ENCODE results near the gene THBS4. TPM values are rescaled to one million over a fixed set of nuclear protein-coding genes. Genes with fewer than 3 reads are reported as not detected.

THBS4 gene
- total RNA-seq, 3 donors from 2014 or later (not counting 1 experiment from before 2014, with no cell fraction given) = 0.32 to 0.61 (median 0.48) TPM

DNA sequence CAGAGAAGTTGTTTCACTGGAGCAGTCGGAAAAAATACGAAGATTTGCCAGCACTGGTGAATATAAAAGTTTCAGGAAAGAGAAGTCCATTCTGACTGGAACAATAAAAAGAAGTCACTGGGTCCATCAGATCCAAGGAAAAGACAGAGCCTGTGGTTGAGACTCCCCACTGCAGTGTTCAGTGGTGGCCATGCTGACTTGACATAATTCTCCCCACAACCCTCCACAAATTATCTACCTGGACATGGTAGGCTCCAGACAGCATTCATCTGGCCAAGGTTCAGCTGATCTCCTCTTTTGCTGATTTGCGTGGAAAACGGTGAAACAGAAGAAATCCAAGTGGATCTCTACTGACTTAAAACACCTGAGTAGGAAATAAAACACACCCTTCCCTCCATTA, 8.0 kb downstream of the THBS4 start:
- Mint-ChIP-seq H3K36me3 (no peaks in the 10 kb centered on the region), H3K27me3 (ENCODE audit: low read depth in 2 of 2) (peaks cover 32 to 76% of the 10 kb centered on the region in 2 donors), H3K4me3 (no peak overlapping the region), H3K27ac (no peak overlapping the region), H3K9me3 (no peaks in the 10 kb centered on the region), H3K4me1 (no peaks in the 10 kb centered on the region)
- H3K9me3 ChIP-seq (ENCODE audit: control insufficient read depth, insufficient read depth, low read length) = no peaks in the 10 kb centered on the region
- no peaks in the 10 kb centered on the region for H3K36me3 ChIP-seq (ENCODE audit: control insufficient read depth, insufficient read depth, low read length)
- ATAC-seq (no peak), DNase-seq (no peak)
- intact Hi-C loops (cut with micrococcal nuclease) = no loop called here
- H3K4me1 ChIP-seq (ENCODE audit: control insufficient read depth, insufficient read depth, low read length) = no peaks in the 10 kb centered on the region
- no peak overlapping the region for H3K27ac ChIP-seq (ENCODE audit: low read length)
- no peak for TF ChIP-seq CTCF (IDR thresholded peaks at IDR 0.05)
- peaks cover 6% of the 10 kb centered on the region for H3K27me3 ChIP-seq (ENCODE audit: control insufficient read depth, insufficient read depth, low read length)
- WGBS (ENCODE audit: insufficient coverage) = 90% methylated on average over 4 of the region's 4 CpGs
- no peak overlapping the region for H3K4me3 ChIP-seq (ENCODE audit: low read length)

GRCh38 chr5:80048084-80048780, 13.1 kb downstream of the THBS4 start:
- no peak overlapping the region for H3K4me3 ChIP-seq (ENCODE audit: low read length)
- no peak for TF ChIP-seq CTCF (IDR thresholded peaks at IDR 0.05)
- no peaks in the 10 kb centered on the region for H3K9me3 ChIP-seq (ENCODE audit: control insufficient read depth, insufficient read depth, low read length)
- Mint-ChIP-seq H3K4me3 (no peak overlapping the region), H3K9me3 (no peaks in the 10 kb centered on the region), H3K4me1 (no peaks in the 10 kb centered on the region), H3K36me3 (no peaks in the 10 kb centered on the region), H3K27me3 (ENCODE audit: low read depth in 2 of 2) (peaks cover 26 to 47% of the 10 kb centered on the region in 2 donors), H3K27ac (no peak overlapping the region)
- DNase-seq (no peak), ATAC-seq (no peak)
- no peaks in the 10 kb centered on the region for H3K36me3 ChIP-seq (ENCODE audit: control insufficient read depth, insufficient read depth, low read length)
- H3K27me3 ChIP-seq (ENCODE audit: control insufficient read depth, insufficient read depth, low read length) = peaks cover 2% of the 10 kb centered on the region
- no peak overlapping the region for H3K27ac ChIP-seq (ENCODE audit: low read length)
- intact Hi-C loops (cut with micrococcal nuclease) = no loop called here
- H3K4me1 ChIP-seq (ENCODE audit: control insufficient read depth, insufficient read depth, low read length) = no peaks in the 10 kb centered on the region

DNA sequence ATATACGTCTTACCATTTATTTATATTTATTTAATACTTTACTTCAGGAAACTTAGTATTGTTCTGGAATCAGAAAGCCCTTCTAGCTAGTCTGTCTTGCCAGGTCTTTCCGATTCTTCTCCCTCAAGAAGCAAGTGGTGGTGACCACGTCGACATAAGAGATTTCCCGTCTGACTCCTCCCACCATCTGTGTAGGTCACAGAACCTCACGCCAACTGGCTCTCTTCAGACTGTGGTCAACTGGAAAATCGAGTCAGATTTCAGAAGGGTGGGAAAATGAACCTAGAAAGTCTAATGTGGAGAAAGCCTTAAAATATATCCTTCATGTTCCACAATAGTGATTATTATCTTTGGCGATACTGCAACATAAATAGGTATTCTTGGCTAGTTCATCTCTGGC, 17.3 kb downstream of the THBS4 start:
- no peak overlapping the region for H3K4me3 Mint-ChIP-seq
- Histone ChIP-seq H3K4me3 (ENCODE audit: low read length) (no peak overlapping the region), H3K27ac (ENCODE audit: low read length) (no peak overlapping the region), H3K9me3 (ENCODE audit: control insufficient read depth, insufficient read depth, low read length) (no peaks in the 10 kb centered on the region), H3K4me1 (ENCODE audit: control insufficient read depth, insufficient read depth, low read length) (no peaks in the 10 kb centered on the region), H3K27me3 (ENCODE audit: control insufficient read depth, insufficient read depth, low read length) (no peaks in the 10 kb centered on the region), H3K36me3 (ENCODE audit: control insufficient read depth, insufficient read depth, low read length) (no peaks in the 10 kb centered on the region)
- H3K9me3 Mint-ChIP-seq = no peaks in the 10 kb centered on the region
- intact Hi-C loops (cut with micrococcal nuclease) = no loop called here
- no peaks in the 10 kb centered on the region for H3K36me3 Mint-ChIP-seq
- no peak for ATAC-seq
- 90% methylated on average over 6 of the region's 8 CpGs for WGBS (ENCODE audit: insufficient coverage)
- H3K27ac Mint-ChIP-seq = no peak overlapping the region
- no peaks in the 10 kb centered on the region for H3K4me1 Mint-ChIP-seq
- TF ChIP-seq CTCF (IDR thresholded peaks at IDR 0.05) = no peak
- DNase-seq = no peak
- H3K27me3 Mint-ChIP-seq (ENCODE audit: low read depth in 2 of 2) = peaks cover 17 to 20% of the 10 kb centered on the region in 2 donors

- no peak overlapping the region for H3K4me3 ChIP-seq (ENCODE audit: low read length)
- H3K27me3 Mint-ChIP-seq (ENCODE audit: low read depth in 2 of 2) = peaks cover 13 to 14% of the 10 kb centered on the region in 2 donors
- H3K9me3 Mint-ChIP-seq = no peaks in the 10 kb centered on the region
- intact Hi-C loops (cut with micrococcal nuclease) = no loop called here
- no peaks in the 10 kb centered on the region for H3K36me3 ChIP-seq (ENCODE audit: control insufficient read depth, insufficient read depth, low read length)
- H3K4me1 Mint-ChIP-seq = no peaks in the 10 kb centered on the region
- H3K27ac ChIP-seq (ENCODE audit: low read length) = no peak overlapping the region
- H3K4me1 ChIP-seq (ENCODE audit: control insufficient read depth, insufficient read depth, low read length) = no peaks in the 10 kb centered on the region
- no peaks in the 10 kb centered on the region for H3K9me3 ChIP-seq (ENCODE audit: control insufficient read depth, insufficient read depth, low read length)
- WGBS (ENCODE audit: insufficient coverage) = 80% methylated on average over 5 of the region's 5 CpGs
- no peaks in the 10 kb centered on the region for H3K36me3 Mint-ChIP-seq
- no peak overlapping the region for H3K27ac Mint-ChIP-seq
- no peak for DNase-seq
- no peak for ATAC-seq
- no peak for TF ChIP-seq CTCF (IDR thresholded peaks at IDR 0.05)
- no peak overlapping the region for H3K4me3 Mint-ChIP-seq
- H3K27me3 ChIP-seq (ENCODE audit: control insufficient read depth, insufficient read depth, low read length) = no peaks in the 10 kb centered on the region
These were observed 19.5 kb downstream of the THBS4 start for GRCh38 chr5:80054682-80055081.
